Measurements from ENCODE around the gene GABARAPL1.

GRCh38 chr12:10215436-10215835, 2.8 kb downstream of the GABARAPL1 start:
- TF ChIP-seq, protein P1, sequence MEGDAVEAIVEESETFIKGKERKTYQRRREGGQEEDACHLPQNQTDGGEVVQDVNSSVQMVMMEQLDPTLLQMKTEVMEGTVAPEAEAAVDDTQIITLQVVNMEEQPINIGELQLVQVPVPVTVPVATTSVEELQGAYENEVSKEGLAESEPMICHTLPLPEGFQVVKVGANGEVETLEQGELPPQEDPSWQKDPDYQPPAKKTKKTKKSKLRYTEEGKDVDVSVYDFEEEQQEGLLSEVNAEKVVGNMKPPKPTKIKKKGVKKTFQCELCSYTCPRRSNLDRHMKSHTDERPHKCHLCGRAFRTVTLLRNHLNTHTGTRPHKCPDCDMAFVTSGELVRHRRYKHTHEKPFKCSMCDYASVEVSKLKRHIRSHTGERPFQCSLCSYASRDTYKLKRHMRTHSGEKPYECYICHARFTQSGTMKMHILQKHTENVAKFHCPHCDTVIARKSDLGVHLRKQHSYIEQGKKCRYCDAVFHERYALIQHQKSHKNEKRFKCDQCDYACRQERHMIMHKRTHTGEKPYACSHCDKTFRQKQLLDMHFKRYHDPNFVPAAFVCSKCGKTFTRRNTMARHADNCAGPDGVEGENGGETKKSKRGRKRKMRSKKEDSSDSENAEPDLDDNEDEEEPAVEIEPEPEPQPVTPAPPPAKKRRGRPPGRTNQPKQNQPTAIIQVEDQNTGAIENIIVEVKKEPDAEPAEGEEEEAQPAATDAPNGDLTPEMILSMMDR (tag by site-specific recombination; IDR thresholded peaks at IDR 0.05), result no peak
- TF ChIP-seq ZNF544 (tag by site-specific recombination; IDR thresholded peaks at IDR 0.05) (no peak), ZNF514 (tag by site-specific recombination; IDR thresholded peaks at IDR 0.05) (no peak), SP2 (tag by site-specific recombination; IDR thresholded peaks at IDR 0.05) (no peak), ZNF24 (tag by site-specific recombination; IDR thresholded peaks at IDR 0.05) (no peak), ZNF473 (tag by site-specific recombination; IDR thresholded peaks at IDR 0.05) (no peak), SCRT2 (tag by site-specific recombination; IDR thresholded peaks at IDR 0.05) (no peak), SETDB1 (IDR thresholded peaks at IDR 0.05; ENCODE audit: insufficient read length, low read length) (no peak), ZNF660 (tag by site-specific recombination; IDR thresholded peaks at IDR 0.05) (no peak), TRIM28 (IDR thresholded peaks at IDR 0.05; ENCODE audit: borderline replicate concordance, low read length) (no peak)
- TF ChIP-seq, protein P2, sequence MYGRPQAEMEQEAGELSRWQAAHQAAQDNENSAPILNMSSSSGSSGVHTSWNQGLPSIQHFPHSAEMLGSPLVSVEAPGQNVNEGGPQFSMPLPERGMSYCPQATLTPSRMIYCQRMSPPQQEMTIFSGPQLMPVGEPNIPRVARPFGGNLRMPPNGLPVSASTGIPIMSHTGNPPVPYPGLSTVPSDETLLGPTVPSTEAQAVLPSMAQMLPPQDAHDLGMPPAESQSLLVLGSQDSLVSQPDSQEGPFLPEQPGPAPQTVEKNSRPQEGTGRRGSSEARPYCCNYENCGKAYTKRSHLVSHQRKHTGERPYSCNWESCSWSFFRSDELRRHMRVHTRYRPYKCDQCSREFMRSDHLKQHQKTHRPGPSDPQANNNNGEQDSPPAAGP (tag by site-specific recombination; IDR thresholded peaks at IDR 0.05), result no peak
- TF ChIP-seq, protein P3, sequence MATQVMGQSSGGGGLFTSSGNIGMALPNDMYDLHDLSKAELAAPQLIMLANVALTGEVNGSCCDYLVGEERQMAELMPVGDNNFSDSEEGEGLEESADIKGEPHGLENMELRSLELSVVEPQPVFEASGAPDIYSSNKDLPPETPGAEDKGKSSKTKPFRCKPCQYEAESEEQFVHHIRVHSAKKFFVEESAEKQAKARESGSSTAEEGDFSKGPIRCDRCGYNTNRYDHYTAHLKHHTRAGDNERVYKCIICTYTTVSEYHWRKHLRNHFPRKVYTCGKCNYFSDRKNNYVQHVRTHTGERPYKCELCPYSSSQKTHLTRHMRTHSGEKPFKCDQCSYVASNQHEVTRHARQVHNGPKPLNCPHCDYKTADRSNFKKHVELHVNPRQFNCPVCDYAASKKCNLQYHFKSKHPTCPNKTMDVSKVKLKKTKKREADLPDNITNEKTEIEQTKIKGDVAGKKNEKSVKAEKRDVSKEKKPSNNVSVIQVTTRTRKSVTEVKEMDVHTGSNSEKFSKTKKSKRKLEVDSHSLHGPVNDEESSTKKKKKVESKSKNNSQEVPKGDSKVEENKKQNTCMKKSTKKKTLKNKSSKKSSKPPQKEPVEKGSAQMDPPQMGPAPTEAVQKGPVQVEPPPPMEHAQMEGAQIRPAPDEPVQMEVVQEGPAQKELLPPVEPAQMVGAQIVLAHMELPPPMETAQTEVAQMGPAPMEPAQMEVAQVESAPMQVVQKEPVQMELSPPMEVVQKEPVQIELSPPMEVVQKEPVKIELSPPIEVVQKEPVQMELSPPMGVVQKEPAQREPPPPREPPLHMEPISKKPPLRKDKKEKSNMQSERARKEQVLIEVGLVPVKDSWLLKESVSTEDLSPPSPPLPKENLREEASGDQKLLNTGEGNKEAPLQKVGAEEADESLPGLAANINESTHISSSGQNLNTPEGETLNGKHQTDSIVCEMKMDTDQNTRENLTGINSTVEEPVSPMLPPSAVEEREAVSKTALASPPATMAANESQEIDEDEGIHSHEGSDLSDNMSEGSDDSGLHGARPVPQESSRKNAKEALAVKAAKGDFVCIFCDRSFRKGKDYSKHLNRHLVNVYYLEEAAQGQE (tag by site-specific recombination; IDR thresholded peaks at IDR 0.05), result no peak

Measured in HEK293 (cell line).